HEK293 (cell line): ENCODE results near the gene SPEF1.
A peak's percentile ranks its signal among the peaks of the same experiment; 100 is the strongest.

Experiments
- BCL11A ChIP-seq: fragments of 450-650 bp; formaldehyde crosslinking; IDR thresholded peaks from 2 replicates; pipeline ENCODE4 v1.5.1; 2016; ENCODE audit warnings: low read depth, missing biosample characterization, missing genetic modification characterization
- HIC1 ChIP-seq: fragments of 450-650 bp; formaldehyde crosslinking; IDR thresholded peaks from 2 replicates; pipeline ENCODE4 v1.5.1; 2016; ENCODE audit warnings: missing biosample characterization, missing genetic modification characterization
- KLF8 ChIP-seq: fragments of 450-650 bp; formaldehyde crosslinking; IDR thresholded peaks from 2 replicates; pipeline ENCODE4 v1.5.1; 2016; ENCODE audit warnings: missing biosample characterization, missing genetic modification characterization
- KLF9 ChIP-seq: fragments of 450-650 bp; formaldehyde crosslinking; IDR thresholded peaks from 2 replicates; pipeline ENCODE4 v1.5.1; 2016; ENCODE audit warnings: missing biosample characterization, missing genetic modification characterization, low read depth
- PRDM10 ChIP-seq: fragments of 450-650 bp; formaldehyde crosslinking; IDR thresholded peaks from 2 replicates; pipeline ENCODE4 v1.5.1; 2016; ENCODE audit warnings: missing biosample characterization, missing genetic modification characterization
- ZBTB1 ChIP-seq: fragments of 450-650 bp; formaldehyde crosslinking; IDR thresholded peaks from 2 replicates; pipeline ENCODE4 v1.5.1; 2016; ENCODE audit warnings: missing biosample characterization, missing genetic modification characterization
- ZBTB21 ChIP-seq: fragments of 450-650 bp; formaldehyde crosslinking; IDR thresholded peaks from 2 replicates; pipeline ENCODE4 v1.5.1; 2017; ENCODE audit warnings: missing biosample characterization, missing genetic modification characterization
- ZBTB26 ChIP-seq: fragments of 450-650 bp; formaldehyde crosslinking; optimal IDR thresholded peaks from 2 replicates; pipeline ENCODE3; 2016; ENCODE audit warnings: missing biosample characterization, mild to moderate bottlenecking, missing genetic modification characterization
- ZBTB8A ChIP-seq: fragments of 450-650 bp; formaldehyde crosslinking; IDR thresholded peaks from 2 replicates; pipeline ENCODE4 v1.5.1; 2016; ENCODE audit warnings: missing biosample characterization, missing genetic modification characterization
- ZEB2 ChIP-seq: fragments of 450-650 bp; formaldehyde crosslinking; IDR thresholded peaks from 2 replicates; pipeline ENCODE4 v1.5.1; 2016; ENCODE audit warnings: missing biosample characterization, missing genetic modification characterization
- ZFP37 ChIP-seq: fragments of 450-650 bp; formaldehyde crosslinking; IDR thresholded peaks from 2 replicates; pipeline ENCODE4 v1.5.1; 2016; ENCODE audit warnings: missing biosample characterization, missing genetic modification characterization
- ZNF138 ChIP-seq: fragments of 450-650 bp; formaldehyde crosslinking; IDR thresholded peaks from 2 replicates; pipeline ENCODE4 v1.5.1; 2016; ENCODE audit warnings: missing biosample characterization, missing genetic modification characterization, borderline replicate concordance
- ZNF140 ChIP-seq: fragments of 450-650 bp; formaldehyde crosslinking; IDR thresholded peaks from 2 replicates; pipeline ENCODE4 v1.5.1; 2016; ENCODE audit warnings: missing biosample characterization, missing genetic modification characterization
- ZNF280D ChIP-seq: fragments of 450-650 bp; formaldehyde crosslinking; IDR thresholded peaks from 2 replicates; pipeline ENCODE4 v1.5.1; 2016; ENCODE audit warnings: missing biosample characterization, missing genetic modification characterization
- ZNF335 ChIP-seq: fragments of 450-650 bp; formaldehyde crosslinking; conservative IDR thresholded peaks from 2 replicates; pipeline ENCODE4 v1.5.1; 2016; ENCODE audit warnings: missing biosample characterization, missing genetic modification characterization
- ZNF366 ChIP-seq: fragments of 450-650 bp; formaldehyde crosslinking; conservative IDR thresholded peaks from 2 replicates; pipeline ENCODE4 v1.5.1; 2016; ENCODE audit warnings: missing biosample characterization, missing genetic modification characterization
- ZNF391 ChIP-seq: fragments of 450-650 bp; formaldehyde crosslinking; IDR thresholded peaks from 2 replicates; pipeline ENCODE4 v1.5.1; 2016; ENCODE audit warnings: low read depth, missing biosample characterization, missing genetic modification characterization, borderline replicate concordance
- ZNF398 ChIP-seq: fragments of 450-650 bp; formaldehyde crosslinking; IDR thresholded peaks from 2 replicates; pipeline ENCODE4 v1.5.1; 2017; ENCODE audit warnings: missing biosample characterization, missing genetic modification characterization
- ZNF433 ChIP-seq: fragments of 450-650 bp; formaldehyde crosslinking; IDR thresholded peaks from 2 replicates; pipeline ENCODE4 v1.5.1; 2016; ENCODE audit warnings: missing biosample characterization, missing genetic modification characterization, low read depth
- ZNF473 ChIP-seq: fragments of 450-650 bp; formaldehyde crosslinking; IDR thresholded peaks from 2 replicates; pipeline ENCODE4 v1.5.1; 2017; ENCODE audit warnings: missing biosample characterization, missing genetic modification characterization
- ZNF549 ChIP-seq: fragments of 450-650 bp; IDR thresholded peaks from 2 replicates; pipeline ENCODE4 v1.5.1; 2018; ENCODE audit warnings: missing biosample characterization, missing genetic modification characterization, mild to moderate bottlenecking, inconsistent platforms, moderate library complexity
- ZNF558 ChIP-seq: fragments of 450-650 bp; formaldehyde crosslinking; IDR thresholded peaks from 2 replicates; pipeline ENCODE4 v1.5.1; 2016; ENCODE audit warnings: missing biosample characterization, missing genetic modification characterization
- ZNF571 ChIP-seq: fragments of 450-650 bp; formaldehyde crosslinking; IDR thresholded peaks from 2 replicates; pipeline ENCODE4 v1.5.0; 2017; ENCODE audit warnings: missing biosample characterization, missing genetic modification characterization
- ZNF596 ChIP-seq: fragments of 450-650 bp; IDR thresholded peaks from 2 replicates; pipeline ENCODE4 v1.5.0; 2018; ENCODE audit warnings: missing biosample characterization, mild to moderate bottlenecking, missing genetic modification characterization, moderate library complexity
- ZNF610 ChIP-seq: fragments of 450-650 bp; formaldehyde crosslinking; IDR thresholded peaks from 2 replicates; pipeline ENCODE4 v1.5.1; 2016; ENCODE audit warnings: missing biosample characterization, missing genetic modification characterization, borderline replicate concordance
- ZNF670 ChIP-seq: fragments of 450-650 bp; formaldehyde crosslinking; IDR thresholded peaks from 2 replicates; pipeline ENCODE4 v1.5.1; 2016; ENCODE audit warnings: missing biosample characterization, missing genetic modification characterization, low read depth
- ZNF692 ChIP-seq: fragments of 450-650 bp; formaldehyde crosslinking; IDR thresholded peaks from 2 replicates; pipeline ENCODE4 v1.5.1; 2016; ENCODE audit warnings: missing biosample characterization, missing genetic modification characterization

SPEF1 gene

GRCh38 chr20:3788685-3789155 is 7.5 kb upstream of the SPEF1 start (continued):
- peak; percentile 63 for TF ChIP-seq PRDM10 (tag by site-specific recombination)
- TF ChIP-seq ZNF433: no peak
- TF ChIP-seq ZNF596 (tag by site-specific recombination): no peak
- TF ChIP-seq ZNF280D: no peak
- peak; percentile 99 for TF ChIP-seq ZNF366 (tag by site-specific recombination)
- TF ChIP-seq ZNF335 (tag by site-specific recombination): peak; percentile 88
- 0 out of 2 replicates have a peak, but pooled peaks have one; percentile 27 for TF ChIP-seq ZNF670
- TF ChIP-seq HIC1 (tag by site-specific recombination): peak; percentile 83
- no peak for TF ChIP-seq ZNF610
- peak; percentile 35; the same call in 1 of the 2 replicates for TF ChIP-seq ZBTB8A (tag by site-specific recombination)
- peak; percentile 65 for TF ChIP-seq ZNF692 (tag by site-specific recombination)
- TF ChIP-seq KLF9 (tag by site-specific recombination): peak; percentile 88
- 0 out of 2 replicates have a peak, but pooled peaks have one; percentile 35 for TF ChIP-seq KLF8 (tag by site-specific recombination)
- TF ChIP-seq ZNF571 (tag by site-specific recombination): no peak
- TF ChIP-seq ZNF140 (tag by site-specific recombination): no peak
- TF ChIP-seq ZEB2: peak; percentile 61
- TF ChIP-seq ZNF398 (tag by site-specific recombination): peak; percentile 32
- peak; percentile 5 for TF ChIP-seq ZBTB26 (tag by site-specific recombination)
- TF ChIP-seq ZNF549 (tag by site-specific recombination): no peak
- no peak for TF ChIP-seq ZBTB1 (tag by site-specific recombination)
- TF ChIP-seq ZNF138: no peak
- TF ChIP-seq ZNF558: peak; percentile 19; the same call in 1 of the 2 replicates
- no peak for TF ChIP-seq ZNF473
- TF ChIP-seq ZBTB21: peak; percentile 65
- 0 out of 2 replicates have a peak, but pooled peaks have one; percentile 22 for TF ChIP-seq BCL11A
- TF ChIP-seq ZNF391 (tag by site-specific recombination): no peak
- 0 out of 2 replicates have a peak, but pooled peaks have one; percentile 28 for TF ChIP-seq ZFP37 (tag by site-specific recombination)
